CD4-positive, alpha-beta T cell treated with Interferon gamma for 1 hour (primary cell): ENCODE results near the gene FOS.

Experiments
- DNase-seq: peaks from one replicate; pipeline ENCODE4 v3.0.0-alpha.2; 2020

The FOS gene

DNA sequence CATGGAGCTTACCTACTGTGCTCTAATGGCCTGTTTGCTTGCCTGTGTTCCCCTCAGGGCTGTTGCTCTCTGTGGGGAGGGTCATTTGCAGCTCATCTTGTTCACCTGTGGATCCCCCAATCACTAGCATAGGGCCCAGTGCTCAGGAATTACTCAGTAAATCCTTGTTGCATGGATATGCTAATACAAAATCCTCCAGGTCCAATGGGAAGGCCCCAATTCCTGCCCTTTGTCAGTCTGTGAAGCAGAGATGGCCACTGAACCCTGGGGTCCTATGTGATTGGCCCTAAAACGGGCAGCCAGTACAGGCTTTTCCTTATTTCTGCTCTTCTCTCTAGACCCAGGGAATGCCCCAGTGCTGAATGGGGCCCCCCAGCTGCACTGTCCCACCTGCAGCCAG is 44.1 kb downstream of the FOS start:
- no peak for DNase-seq

- no peak for DNase-seq
These were observed 44.9 kb downstream of the FOS start for GRCh38 chr14:75323571-75323970.

DNA sequence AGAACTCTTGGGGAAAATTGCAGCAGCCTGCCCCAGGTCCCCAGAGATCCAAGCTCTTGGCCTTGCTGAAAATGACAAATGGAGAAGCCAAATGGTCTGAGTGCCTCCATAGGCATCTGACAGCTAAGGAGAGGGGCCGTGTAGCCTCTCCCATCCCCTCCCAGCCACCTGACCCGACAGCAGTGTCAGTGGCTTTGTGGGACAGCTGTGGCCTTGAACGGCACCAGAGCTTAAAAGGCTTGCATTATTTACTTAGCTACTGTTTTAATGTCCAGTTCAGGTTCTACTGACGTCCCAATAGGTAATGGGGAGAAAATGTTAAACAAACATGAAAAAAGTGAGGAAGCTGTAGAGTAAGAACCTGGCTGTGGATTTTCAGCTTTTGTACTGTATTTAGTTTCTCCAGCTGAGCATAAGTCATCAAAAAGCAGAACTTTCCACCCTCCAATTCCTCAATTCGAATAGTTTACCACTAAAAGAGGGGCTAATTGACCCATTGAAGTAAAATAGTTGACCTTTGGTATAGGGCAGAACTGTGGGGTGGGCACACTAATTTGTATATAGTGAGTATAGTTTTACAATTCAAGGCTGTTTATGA is 50.0 kb downstream of the FOS start:
- no peak for DNase-seq

GRCh38 chr14:75329369-75329768 is 50.7 kb downstream of the FOS start:
- no peak for DNase-seq

- no peak for DNase-seq
These were observed 52.8 kb downstream of the FOS start for GRCh38 chr14:75331471-75331870.
